Measurements from ENCODE around the gene PHF2.

PHF2 gene

GRCh38 chr9:93713716-93714115, 137.3 kb downstream of the PHF2 start:
- DNase-seq, result no peak

DNA sequence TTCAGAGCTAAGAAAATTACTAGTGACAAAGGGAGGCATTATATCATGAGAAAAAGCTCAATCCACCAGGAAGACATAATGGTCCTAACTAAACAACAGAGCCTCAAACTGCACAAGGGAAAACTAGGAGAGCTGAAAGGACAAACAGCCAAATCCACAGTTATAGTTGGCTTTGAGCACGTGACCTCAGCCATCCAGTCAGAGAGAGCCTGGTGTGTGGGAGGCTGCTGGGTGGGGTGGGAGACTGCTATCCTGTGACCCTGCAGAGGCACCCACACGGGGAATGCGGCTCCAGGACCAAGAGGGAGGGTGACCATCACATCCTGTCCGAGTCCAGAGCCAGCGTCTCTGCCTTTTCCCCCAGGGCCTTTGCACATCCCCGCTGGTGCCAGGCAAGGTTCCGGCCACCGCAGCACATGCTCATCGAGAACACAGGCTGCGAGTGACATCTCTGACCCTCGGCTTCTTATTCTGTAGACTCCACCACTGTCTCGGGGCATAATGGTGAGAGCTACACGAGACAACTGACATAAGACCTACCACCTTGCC, 145.1 kb downstream of the PHF2 start:
- no peak for DNase-seq

- DNase-seq, result no peak
Observed at GRCh38 chr9:93724852-93725251, 148.5 kb downstream of the PHF2 start.

DNA sequence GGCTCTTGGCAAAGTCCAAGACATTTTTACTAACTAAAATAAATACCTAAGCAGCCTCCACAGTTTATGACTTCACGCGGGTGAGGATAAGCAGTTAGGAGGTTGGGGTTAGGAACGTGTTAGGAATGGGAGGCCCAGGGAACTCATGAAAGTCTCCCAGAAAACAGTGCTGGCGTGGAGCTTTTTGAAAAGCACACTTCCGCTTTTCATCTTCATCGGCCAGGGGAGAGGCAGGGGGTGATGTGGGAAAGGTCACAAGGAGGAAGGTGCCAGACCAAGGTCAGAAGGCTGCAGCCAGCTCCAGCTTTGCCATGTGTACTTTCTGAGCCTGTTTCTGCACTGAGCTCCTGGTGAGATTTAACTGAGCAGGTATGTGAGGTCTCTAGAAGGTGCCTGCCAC, 149.0 kb downstream of the PHF2 start:
- DNase-seq, result no peak

GRCh38 chr9:93726147-93726546, 149.8 kb downstream of the PHF2 start:
- DNase-seq, result no peak

All from NCI-H187 (cell line).